GM21619 (cell line): ENCODE results near the gene GABRR1.
"Not testable (repeated sequence)": the region's sequence is repeated elsewhere in the genome, so short reads cannot be mapped to it uniquely, and the experiment has no call there.

Source experiments
- ATAC-seq: cut with Tn5 transposase; IDR thresholded peaks from one replicate; pipeline ENCODE4 v1.9.1; 2021; ENCODE audit not compliant: unreplicated experiment

GABRR1 gene

DNA sequence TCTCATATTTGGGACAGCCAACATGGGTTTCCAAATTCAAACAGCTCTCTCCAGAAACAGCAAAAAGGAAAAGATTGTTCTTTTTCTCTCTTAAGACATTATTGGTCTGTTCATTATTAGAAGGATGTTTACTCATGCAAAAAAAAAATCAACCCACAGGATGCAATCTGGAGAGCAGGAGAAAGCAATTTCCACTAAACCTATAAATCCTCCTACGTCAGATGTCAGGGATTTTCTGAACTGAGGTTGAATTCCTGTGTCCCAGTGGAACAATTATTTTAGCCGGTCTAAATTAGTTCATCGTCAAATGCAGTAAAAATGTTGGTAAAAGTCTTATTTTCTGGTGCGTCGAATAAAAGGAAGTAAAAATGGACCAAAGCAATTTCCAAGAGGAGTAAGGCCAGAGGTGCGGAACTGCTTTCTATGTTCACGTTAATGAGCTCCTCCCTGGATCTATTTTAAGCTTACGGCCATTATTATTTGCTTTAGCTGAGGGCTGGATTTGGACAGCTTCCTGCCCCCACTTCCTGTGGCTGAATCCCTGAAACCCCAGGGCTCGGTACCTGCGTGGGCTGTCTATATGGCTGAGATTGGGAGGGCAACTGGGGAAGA lies at the start of gene GABRR1:
Gene GABRR1 (minus strand): TSS at position 60 of the 612 bp plus-strand sequence. CDS start 36 bp downstream, at position 24.
- ATAC-seq = no peak

DNA sequence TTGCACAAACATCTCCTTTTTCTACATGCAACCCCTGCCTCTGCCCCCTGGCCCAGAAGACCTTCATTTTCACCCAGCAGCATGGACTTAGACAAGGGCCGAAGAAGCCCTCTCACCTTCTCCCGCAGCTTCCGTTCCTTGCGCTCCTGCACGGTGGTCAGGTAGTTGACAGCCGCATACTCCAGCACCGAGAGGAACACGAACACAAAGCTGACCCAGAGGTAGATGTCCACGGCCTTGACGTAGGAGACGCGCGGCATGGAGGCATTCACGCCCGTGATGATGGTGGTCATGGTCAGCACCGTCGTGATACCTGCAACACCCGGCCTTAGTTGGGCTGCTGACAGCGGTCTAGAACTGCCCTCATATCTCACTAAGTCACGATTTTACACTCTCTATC lies 47.1 kb upstream of the GABRR1 start:
- ATAC-seq = no peak

GRCh38 chr6:89260832-89261231 lies 43.7 kb upstream of the GABRR1 start:
- ATAC-seq = no peak

DNA sequence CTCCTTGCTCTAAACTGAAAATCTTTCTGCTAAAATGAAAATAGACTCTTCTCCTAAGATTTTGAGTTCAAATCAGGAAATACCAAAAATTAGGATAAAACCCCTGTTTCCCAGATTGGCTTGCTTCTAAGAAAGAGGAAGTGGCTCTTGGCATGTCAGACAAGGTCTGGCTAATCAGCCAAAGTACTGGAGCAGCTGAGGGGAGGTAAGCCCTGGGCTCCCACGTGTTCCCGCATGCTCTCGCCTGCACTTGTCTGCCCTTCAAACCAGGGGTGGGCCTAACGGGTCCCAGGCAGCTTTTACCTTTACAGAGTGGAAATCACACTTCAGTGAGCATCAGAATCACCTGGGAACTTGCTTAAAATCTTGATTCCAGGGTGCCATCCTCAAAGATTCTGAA lies 43.2 kb upstream of the GABRR1 start:
- ATAC-seq = no peak

DNA sequence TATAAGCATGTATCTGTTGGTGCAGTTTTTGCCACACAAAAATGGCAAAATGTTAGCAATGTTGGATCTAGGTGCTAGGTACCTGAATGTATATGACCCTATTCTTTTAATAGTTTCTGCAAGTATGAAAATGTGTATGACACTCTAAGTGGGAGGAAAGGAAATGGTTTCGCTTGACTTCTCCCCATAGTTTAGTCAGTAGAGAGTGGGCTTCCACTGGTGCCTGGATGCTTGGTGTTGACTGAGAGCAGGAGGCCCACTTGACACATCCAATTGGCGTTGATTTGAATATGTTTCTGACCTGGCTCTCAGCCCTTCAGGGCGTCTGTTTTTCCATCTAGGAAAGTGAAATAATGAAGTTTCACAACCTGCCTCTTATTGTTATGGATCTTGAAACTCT lies 41.8 kb upstream of the GABRR1 start:
- ATAC-seq = peak; percentile 48

DNA sequence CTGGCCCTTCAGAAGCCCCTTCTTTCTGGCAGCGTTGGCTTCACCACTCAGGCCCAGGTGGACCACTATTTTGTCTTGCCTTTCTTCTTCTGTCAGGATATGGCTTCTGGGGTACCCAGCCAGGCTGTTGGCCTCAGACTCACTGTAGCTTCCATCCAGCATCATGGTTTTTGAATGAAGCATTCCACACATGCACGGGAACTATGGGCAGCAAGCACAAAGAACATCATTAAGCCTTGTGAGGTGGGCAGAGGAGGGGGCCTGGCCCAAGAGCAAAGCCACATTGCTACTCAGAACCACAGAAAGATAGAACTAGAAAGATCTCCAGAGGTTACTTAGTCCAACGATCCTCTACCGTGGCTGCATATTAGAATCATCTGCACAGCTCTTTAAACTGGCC lies 40.6 kb upstream of the GABRR1 start:
- ATAC-seq = no peak

GRCh38 chr6:89257346-89257745 lies 40.2 kb upstream of the GABRR1 start:
- no peak for ATAC-seq

- no peak for ATAC-seq
Observed at GRCh38 chr6:89255417-89255816, 38.3 kb upstream of the GABRR1 start.

DNA sequence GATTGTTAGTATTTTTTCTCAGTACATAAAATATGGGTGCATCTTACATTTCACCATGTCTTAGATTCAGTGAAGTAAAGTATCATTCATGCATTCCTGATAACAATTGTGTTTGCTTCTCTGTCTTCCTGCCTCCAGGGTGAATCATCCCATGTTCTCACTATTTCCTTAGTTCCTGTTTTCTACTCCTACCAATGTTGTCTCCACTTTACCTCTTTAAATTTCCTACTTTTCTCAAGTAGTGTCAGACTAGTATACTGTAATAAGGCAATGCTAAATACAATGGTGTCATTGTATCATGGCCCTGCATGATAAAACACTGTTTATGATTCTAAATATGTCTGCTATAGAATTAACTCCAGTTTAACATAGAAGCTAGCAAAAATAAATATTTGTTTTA lies 37.4 kb upstream of the GABRR1 start:
- no peak for ATAC-seq

DNA sequence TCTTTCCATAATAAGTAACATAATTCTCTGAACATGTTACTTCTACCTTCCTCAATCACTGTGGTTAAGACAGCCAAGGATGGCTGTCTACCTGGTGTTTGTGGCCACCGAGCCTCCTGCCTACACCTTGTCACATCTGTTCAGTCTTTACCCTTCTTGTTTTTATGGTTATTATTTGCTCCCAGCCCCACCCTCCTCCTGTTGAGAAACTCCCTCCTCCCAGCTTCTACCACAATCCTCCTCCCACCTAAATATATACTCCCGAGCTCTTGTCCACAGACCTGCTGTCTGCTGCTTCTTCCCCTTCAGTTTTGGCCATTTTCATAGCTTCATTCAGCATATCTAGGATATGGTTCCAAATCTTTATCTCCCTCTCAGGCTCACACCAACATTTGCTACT lies 35.7 kb upstream of the GABRR1 start:
- no peak for ATAC-seq

DNA sequence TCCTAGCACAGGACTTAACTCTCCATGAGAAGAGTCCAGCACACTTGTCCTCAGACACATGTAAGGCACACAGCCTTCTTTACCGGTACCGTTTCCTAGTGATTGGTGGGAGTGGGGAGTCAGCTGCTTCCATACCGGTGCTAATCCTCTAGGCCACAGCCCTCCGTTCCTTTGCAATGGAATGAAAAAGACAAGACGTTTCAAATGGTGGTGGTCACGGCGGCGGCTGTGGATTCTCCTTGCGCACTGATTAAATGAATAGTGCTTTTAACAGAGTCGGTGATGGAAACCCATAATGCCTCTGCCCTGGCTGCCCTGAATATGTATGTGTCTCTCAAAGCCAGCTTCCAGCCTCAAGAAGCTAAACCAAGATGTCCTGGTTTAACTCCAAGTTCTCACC lies 34.8 kb upstream of the GABRR1 start:
- no peak for ATAC-seq

GRCh38 chr6:89251170-89251569 lies 34.0 kb upstream of the GABRR1 start:
- no peak for ATAC-seq

DNA sequence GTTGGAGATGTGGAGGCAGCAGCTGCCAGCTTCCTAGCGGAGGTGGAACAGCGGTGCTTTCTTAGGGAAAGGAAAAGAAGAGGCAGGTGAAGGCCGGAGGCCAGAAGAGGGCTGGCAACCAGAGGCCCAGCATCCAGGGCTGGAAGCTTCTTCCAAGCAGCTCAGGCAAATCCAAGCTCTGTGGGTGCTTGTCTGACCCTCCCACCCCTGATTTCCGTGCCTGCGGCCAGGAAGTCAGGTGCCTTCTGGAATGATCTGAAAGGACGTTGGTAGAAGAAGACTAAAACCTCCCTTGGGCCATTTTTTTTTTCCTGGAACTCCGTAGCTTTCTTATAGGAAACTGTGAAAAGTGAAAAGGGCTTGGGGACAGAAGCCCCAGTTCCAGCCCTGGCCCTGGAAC lies 33.1 kb upstream of the GABRR1 start:
- no peak for ATAC-seq

DNA sequence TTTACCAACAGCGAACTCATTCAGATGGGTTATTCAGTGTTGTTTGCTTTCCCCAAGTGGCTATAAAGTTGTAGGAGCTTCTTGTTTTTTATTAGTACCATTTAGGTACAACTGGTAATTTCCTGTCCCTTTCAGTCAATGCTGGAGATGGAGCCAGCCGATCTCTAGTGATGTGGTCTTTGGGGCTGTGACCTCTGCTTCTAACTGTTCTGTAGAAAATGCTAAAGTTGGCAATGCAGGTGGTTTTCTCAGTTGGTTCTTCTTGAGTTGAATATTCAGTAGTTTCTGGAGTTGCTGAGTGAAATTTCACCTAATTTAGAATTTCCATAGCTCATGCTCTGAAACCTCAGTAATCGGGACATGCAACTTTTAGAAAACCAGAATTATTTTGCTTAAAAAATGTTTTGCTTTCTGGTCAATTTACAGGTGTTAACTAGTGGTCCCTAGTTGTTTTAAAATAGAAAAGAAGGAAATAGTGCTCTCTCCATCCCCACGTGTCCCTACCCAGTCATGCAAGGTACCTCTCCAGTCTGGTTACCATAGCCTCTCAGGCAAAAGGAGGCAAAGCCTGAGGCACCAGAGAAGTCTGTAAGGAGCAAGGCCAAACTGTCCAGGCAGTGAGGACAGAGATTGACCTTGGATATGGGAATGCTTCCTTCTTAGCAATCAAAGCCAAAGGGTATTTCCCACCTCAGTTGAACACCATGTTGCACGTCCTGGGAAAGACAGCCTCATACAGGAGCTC lies 27.3 kb upstream of the GABRR1 start:
- no peak for ATAC-seq

GRCh38 chr6:89243331-89243629 lies 26.1 kb upstream of the GABRR1 start:
- ATAC-seq = no peak

DNA sequence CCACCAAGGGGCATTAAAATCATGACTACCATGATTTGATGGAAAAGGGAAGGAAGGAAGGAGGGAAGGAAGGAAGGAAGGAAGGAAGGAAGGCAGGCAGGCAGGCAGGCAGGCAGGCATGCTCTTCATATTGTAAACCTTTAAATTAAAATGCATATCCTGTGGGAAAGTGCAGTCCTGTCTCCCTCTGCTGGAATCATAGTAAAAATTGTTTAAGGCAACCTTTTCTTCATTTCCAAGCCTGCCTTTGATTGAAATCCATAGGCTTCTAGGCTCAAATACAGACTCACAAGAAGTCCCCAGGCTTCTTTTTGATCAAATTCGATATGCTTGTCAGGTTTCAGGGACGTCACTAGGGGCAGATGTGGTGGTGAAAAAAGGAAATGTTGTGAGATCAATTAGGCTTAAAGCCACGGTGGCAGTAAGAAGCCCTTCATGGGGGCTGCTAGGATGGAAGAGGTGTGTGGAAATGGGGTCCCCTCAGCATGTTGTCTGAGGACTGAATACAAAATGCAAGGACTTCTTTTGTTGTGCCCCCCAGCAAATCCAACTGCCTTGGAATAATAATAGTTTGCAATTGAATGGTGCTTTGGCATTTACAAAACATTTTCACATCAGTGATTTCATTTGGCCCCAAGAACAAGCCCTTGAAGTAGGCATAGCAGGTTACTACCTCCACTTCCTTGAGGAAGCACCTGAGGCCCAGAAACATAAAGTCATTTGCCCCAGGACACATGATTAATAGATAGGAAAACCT lies 25.6 kb upstream of the GABRR1 start:
- ATAC-seq = no peak

DNA sequence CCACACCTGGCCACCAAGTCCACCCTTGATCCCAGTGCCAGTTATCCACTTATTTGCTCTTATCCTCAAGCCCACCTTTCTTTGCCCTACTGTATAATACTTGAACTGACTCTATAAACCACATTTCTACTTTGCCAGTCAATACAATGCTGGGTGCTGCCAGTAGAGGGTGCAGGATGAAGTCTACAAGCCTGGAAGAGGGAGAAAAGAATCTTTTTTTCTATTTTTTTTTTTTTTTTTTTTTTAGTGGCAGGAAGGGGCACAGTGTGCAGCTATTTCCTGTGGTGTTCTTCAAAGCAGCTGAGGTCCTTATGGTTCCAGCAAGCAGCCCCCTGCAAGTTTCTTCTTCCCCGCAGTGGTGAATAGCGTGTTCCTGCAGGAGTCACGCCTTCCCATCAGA lies 22.2 kb upstream of the GABRR1 start:
- ATAC-seq = no peak

GRCh38 chr6:89237158-89237557 lies 20.0 kb upstream of the GABRR1 start:
- ATAC-seq = no peak

- ATAC-seq = not testable (repeated sequence)
Observed at GRCh38 chr6:89233605-89234004, 16.4 kb upstream of the GABRR1 start.

DNA sequence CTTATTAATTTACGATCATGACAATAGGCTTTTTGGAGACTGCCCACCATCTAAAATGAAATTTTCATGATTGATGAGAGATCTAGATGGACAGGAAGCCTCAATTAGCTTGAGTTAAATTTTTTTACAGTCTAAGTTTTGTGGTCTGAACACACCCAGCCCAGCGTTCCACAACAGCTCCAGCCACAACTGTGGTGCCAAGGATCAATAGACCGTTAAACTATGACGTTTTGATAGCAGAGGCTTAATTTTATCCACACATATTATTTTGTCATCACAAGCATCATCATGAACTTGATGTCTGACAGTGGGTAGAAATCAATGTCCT lies 5.5 kb upstream of the GABRR1 start:
- ATAC-seq = no peak

DNA sequence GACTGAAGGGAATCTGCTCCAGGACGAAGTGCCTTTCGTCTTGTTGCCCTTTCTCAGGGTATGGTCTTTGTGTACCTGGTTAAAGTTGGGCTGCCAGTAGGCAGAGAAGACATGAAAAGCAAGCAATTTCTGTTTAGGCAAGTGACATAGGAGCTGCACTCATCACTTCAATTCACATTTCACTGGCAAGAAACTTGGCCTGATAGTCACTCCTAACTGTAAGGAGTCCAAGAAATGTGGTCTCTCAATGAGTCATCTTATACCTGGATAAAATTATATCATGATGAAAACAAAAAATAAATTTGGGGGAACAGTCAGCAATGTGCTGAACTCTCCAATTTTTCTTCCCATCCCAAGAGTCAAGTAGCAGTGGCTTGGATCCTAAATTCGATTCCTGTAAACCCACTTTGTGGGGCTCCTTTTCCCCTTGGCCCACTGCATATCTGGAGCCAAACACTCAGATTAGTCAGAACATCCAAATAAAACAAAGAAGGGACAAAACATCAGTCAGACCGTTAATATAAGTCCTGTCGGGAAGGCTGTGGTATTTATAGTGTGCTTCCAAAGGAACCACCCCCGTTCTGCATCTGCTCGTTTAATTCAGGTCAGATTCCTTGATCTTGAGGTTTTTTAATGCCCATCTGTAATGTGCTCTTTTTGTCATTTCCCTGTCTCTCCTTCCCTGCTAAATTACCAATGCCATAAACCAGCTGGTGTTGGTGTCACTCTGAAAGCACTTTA lies 5.0 kb upstream of the GABRR1 start:
- no peak for ATAC-seq

GRCh38 chr6:89221129-89221528 lies 4.0 kb upstream of the GABRR1 start:
- ATAC-seq = no peak
